Activated CD4-positive, alpha-beta memory T cell treated with anti-CD3 and anti-CD28 coated beads, Interleukin-2, amount 10 ng/mL, durations not matched to agents 7 days and 5 days (primary cell): ENCODE results near the gene NDUFA7. TPM values are rescaled to one million over a fixed set of nuclear protein-coding genes. Genes with fewer than 3 reads are reported as not detected.
A peak's percentile ranks its signal among the peaks of the same experiment; 100 is the strongest.
"Not testable (repeated sequence)": the region's sequence is repeated elsewhere in the genome, so short reads cannot be mapped to it uniquely, and the experiment has no call there.

ENCODE experiments used
- CTCF ChIA-PET: fragments of 350-600 bp; sonication (Branson Sonifier 250); formaldehyde crosslinking; loops from one replicate; lab custom pipeline; 2021; ENCODE audit warnings: antibody characterized with exemption, inconsistent platforms; lab: Charles Lee
- POLR2A ChIA-PET: fragments of 350-600 bp; sonication (Branson Sonifier 250); formaldehyde crosslinking; loops from one replicate; lab custom pipeline; 2021; ENCODE audit warnings: antibody characterized with exemption; lab: Charles Lee
- DNase-seq: peaks from one replicate; pipeline ENCODE4 v3.0.0-alpha.2; 2020
- H3K27ac Mint-ChIP-seq: one replicate; pipeline ENCODE4 v1.8.0; 2021; ENCODE audit warnings: mild to moderate bottlenecking, mixed read lengths
- H3K27me3 Mint-ChIP-seq: one replicate; pipeline ENCODE4 v1.8.0; 2021; ENCODE audit warnings: mixed read lengths
- H3K36me3 Mint-ChIP-seq: one replicate; pipeline ENCODE4 v1.8.0; 2021; ENCODE audit warnings: low read depth, mixed read lengths
- H3K4me1 Mint-ChIP-seq: one replicate; pipeline ENCODE4 v1.8.0; 2021; ENCODE audit warnings: mixed read lengths
- H3K4me3 Mint-ChIP-seq: one replicate; pipeline ENCODE4 v1.8.0; 2021; ENCODE audit warnings: mild to moderate bottlenecking, mixed read lengths
- H3K9me3 Mint-ChIP-seq: one replicate; pipeline ENCODE4 v1.8.0; 2021; ENCODE audit warnings: mixed read lengths
- total RNA-seq, 2 experiments: library from RNA; stranded (reverse); gene quantifications; one replicate each; pipeline ENCODE4 v1.2.3, GENCODE V29; 2021

Gene NDUFA7
- total RNA-seq, 2 experiments from 2014 or later, result 67.1 to 67.3 TPM

GRCh38 chr19:8269724-8270123 is 51.5 kb downstream of the NDUFA7 start:
- ChIA-PET POLR2A (interaction anchor here (1.6 to 2.0 kb wide), 2 partner anchors 38 to 52 kb away, joined by 4 read pairs; partner anchors contain the start of genes CD320, NDUFA7 and RPS28), CTCF (interaction anchor here (0.6 to 3.0 kb wide), 6 partner anchors 51 to 325 kb away, joined by 3 to 14 read pairs (median 3); partner anchors contain the start of genes NDUFA7 and RPS28)
- no peaks in the 10 kb centered on the region for H3K9me3 Mint-ChIP-seq
- H3K4me3 Mint-ChIP-seq, result peak overlapping the region; percentile 87
- H3K27ac Mint-ChIP-seq, result peak overlapping the region; percentile 81
- DNase-seq, result no peak
- peaks cover 19% of the 10 kb centered on the region for H3K4me1 Mint-ChIP-seq
- no peaks in the 10 kb centered on the region for H3K36me3 Mint-ChIP-seq
- no peaks in the 10 kb centered on the region for H3K27me3 Mint-ChIP-seq

- Mint-ChIP-seq H3K4me1 (peaks cover 19% of the 10 kb centered on the region), H3K27ac (no peak overlapping the region), H3K4me3 (no peak overlapping the region), H3K9me3 (no peaks in the 10 kb centered on the region), H3K36me3 (no peaks in the 10 kb centered on the region), H3K27me3 (no peaks in the 10 kb centered on the region)
- no peak for DNase-seq
- ChIA-PET POLR2A (no interaction called here), CTCF (no interaction called here)
Observed at GRCh38 chr19:8265872-8266271, 55.3 kb downstream of the NDUFA7 start.

- H3K36me3 Mint-ChIP-seq, H3K27me3 Mint-ChIP-seq, H3K4me3 Mint-ChIP-seq, H3K9me3 Mint-ChIP-seq, H3K27ac Mint-ChIP-seq, DNase-seq: not testable (repeated sequence)
- ChIA-PET POLR2A (interaction anchor here (0.8 kb wide), 1 partner anchor 149 kb away, joined by 3 read pairs; the partner anchor contains the start of gene MARCHF2), CTCF (interaction anchor here (0.6 kb wide), 1 partner anchor 561 kb away, joined by 3 read pairs; no protein-coding TSS in a partner anchor)
- peaks cover 18% of the 10 kb centered on the region for H3K4me1 Mint-ChIP-seq
Observed at GRCh38 chr19:8264248-8264647, 56.9 kb downstream of the NDUFA7 start.

- no peak for DNase-seq
- ChIA-PET POLR2A (interaction anchor here (0.8 kb wide), 1 partner anchor 43 kb away, joined by 3 read pairs; no protein-coding TSS in a partner anchor), CTCF (no interaction called here)
- Mint-ChIP-seq H3K36me3 (no peaks in the 10 kb centered on the region), H3K27ac (no peak overlapping the region), H3K4me3 (no peak overlapping the region), H3K9me3 (no peaks in the 10 kb centered on the region), H3K27me3 (no peaks in the 10 kb centered on the region), H3K4me1 (peaks cover 13% of the 10 kb centered on the region)
Observed at GRCh38 chr19:8262431-8262830, 58.7 kb downstream of the NDUFA7 start.

GRCh38 chr19:8261881-8262280 is 59.3 kb downstream of the NDUFA7 start:
- Mint-ChIP-seq H3K4me1 (peaks cover 18% of the 10 kb centered on the region), H3K27ac (no peak overlapping the region), H3K27me3 (no peaks in the 10 kb centered on the region), H3K9me3 (no peaks in the 10 kb centered on the region), H3K4me3 (no peak overlapping the region), H3K36me3 (peaks cover 5% of the 10 kb centered on the region)
- ChIA-PET CTCF (interaction anchor here (0.9 kb wide), 1 partner anchor 86 kb away, joined by 3 read pairs; no protein-coding TSS in a partner anchor), POLR2A (interaction anchor here (0.8 kb wide), 1 partner anchor 44 kb away, joined by 3 read pairs; no protein-coding TSS in a partner anchor)
- DNase-seq, result no peak

GRCh38 chr19:8261347-8261746 is 59.8 kb downstream of the NDUFA7 start:
- H3K4me3 Mint-ChIP-seq, result no peak overlapping the region
- ChIA-PET POLR2A (no interaction called here), CTCF (interaction anchor here (0.9 kb wide), 1 partner anchor 85 kb away, joined by 3 read pairs; no protein-coding TSS in a partner anchor)
- H3K9me3 Mint-ChIP-seq, result no peaks in the 10 kb centered on the region
- H3K27me3 Mint-ChIP-seq, result no peaks in the 10 kb centered on the region
- no peak for DNase-seq
- H3K4me1 Mint-ChIP-seq, result peaks cover 21% of the 10 kb centered on the region
- H3K36me3 Mint-ChIP-seq, result peaks cover 6% of the 10 kb centered on the region
- H3K27ac Mint-ChIP-seq, result no peak overlapping the region

Other genes with a start within 250 kb of the NDUFA7 start
- not detected for gene FBN3, start 171.8 kb downstream of the NDUFA7 start, total RNA-seq
- 10 to 100 TPM; 23.2 TPM for gene CERS4, start 112.0 kb downstream of the NDUFA7 start, total RNA-seq
- 10 to 100 TPM; 37.7 to 40.4 TPM for gene CD320, start 13.0 kb downstream of the NDUFA7 start, total RNA-seq
- gene RPS28, start 121 bp upstream of the NDUFA7 start, total RNA-seq, result 1,000 to 10,000 TPM; 1,605 to 1,659 TPM
- 1 to 10 TPM; 7.4 to 8.7 TPM for gene KANK3, start 21.9 kb upstream of the NDUFA7 start, total RNA-seq
- gene ANGPTL4, start 42.8 kb upstream of the NDUFA7 start, total RNA-seq, result 1 to 10 TPM; 1.2 to 1.4 TPM
- gene RAB11B, start 69.0 kb upstream of the NDUFA7 start, total RNA-seq, result 10 to 100 TPM; 90.9 to 93.7 TPM
- gene MARCHF2, start 91.9 kb upstream of the NDUFA7 start, total RNA-seq, result 10 to 100 TPM; 20.6 to 20.8 TPM
- 100 to 1,000 TPM; 205 to 211 TPM for gene HNRNPM, start 123.6 kb upstream of the NDUFA7 start, total RNA-seq
- gene PRAM1, start 181.3 kb upstream of the NDUFA7 start, total RNA-seq, result under 1 TPM; 0.58 to 0.63 TPM
- 10 to 100 TPM; 29.7 to 33.3 TPM for gene ZNF414, start 192.8 kb upstream of the NDUFA7 start, total RNA-seq